B cell (primary cell): ENCODE measurements around the gene NPAT. TPM values are rescaled to one million over a fixed set of nuclear protein-coding genes. Genes with fewer than 3 reads are reported as not detected.
A peak's percentile ranks its signal among the peaks of the same experiment; 100 is the strongest.

Source experiments
- ATAC-seq: fragments of 200-7000 bp; cut with Tn5 transposase; one replicate; pipeline ENCODE4 v1.10.0; 2021; ENCODE audit warnings: low read depth, mild to moderate bottlenecking, moderate number of reproducible peaks, moderate library complexity
- CTCF ChIA-PET: fragments of 350-600 bp; sonication (Branson Sonifier 250); formaldehyde crosslinking; loops from one replicate; lab custom pipeline; 2021; ENCODE audit warnings: antibody characterized with exemption, inconsistent platforms; lab: Charles Lee
- POLR2A ChIA-PET: fragments of 350-600 bp; sonication (Branson Sonifier 250); formaldehyde crosslinking; loops from one replicate; lab custom pipeline; 2021; ENCODE audit warnings: antibody characterized with exemption; lab: Charles Lee
- DNase-seq: peaks from one replicate; pipeline ENCODE4 v3.0.0; 2013
- H2AFZ ChIP-seq: 2 replicates; pipeline ENCODE4 v1.6.1; 2012; ENCODE audit warnings: mild to moderate bottlenecking, low read depth, low read length; ENCODE audit not compliant: insufficient read depth, poor library complexity, severe bottlenecking
- H3K27ac ChIP-seq, 2 donors: 1 replicate in 1 of 2; 2 replicates in 1 of 2; pipeline ENCODE4 v1.5.1; 2012 to 2013; ENCODE audit warnings: low read length in 2 of 2, mild to moderate bottlenecking in 2 of 2, moderate library complexity in 1 of 2
- H3K27me3 ChIP-seq, 4 experiments: fragments of 200-600 bp in 1 of 4; sonication (generic) in 1 of 4; replicated peaks in 1 of 4; 1 replicate in 2 of 4; 2 replicates in 2 of 4; pipeline versions ENCODE4 v1.6.1 to v1.7.0; 2013 to 2016; ENCODE audit warnings: low read length in 3 of 4, mild to moderate bottlenecking in 2 of 4, mixed read lengths in 1 of 4, moderate library complexity in 1 of 4; ENCODE audit not compliant: insufficient read depth in 4 of 4, control insufficient read depth in 3 of 4; ENCODE audit errors: control extremely low read depth in 1 of 4
- H3K36me3 ChIP-seq, 2 experiments: replicated peaks in 1 of 2; 1 replicate in 1 of 2; 2 replicates in 1 of 2; pipeline versions ENCODE4 v1.6.1 to v1.7.1; 2013; ENCODE audit warnings: low read length in 1 of 2; ENCODE audit not compliant: insufficient read depth in 2 of 2, control insufficient read depth in 1 of 2; ENCODE audit errors: control extremely low read depth in 1 of 2, extremely low read depth in 1 of 2
- H3K4me1 ChIP-seq, 2 donors: fragments of 200-600 bp in 1 of 2; sonication (generic) in 1 of 2; 1 replicate in 1 of 2; 2 replicates in 1 of 2; pipeline versions ENCODE4 v1.5.1 to v1.6.1; 2013 to 2017; ENCODE audit warnings: low read length in 2 of 2; ENCODE audit not compliant: control insufficient read depth in 2 of 2, insufficient read depth in 2 of 2
- H3K4me2 ChIP-seq: replicated peaks from 2 replicates; pipeline ENCODE3; 2012; ENCODE audit warnings: mild to moderate bottlenecking, low read depth, low read length; ENCODE audit not compliant: poor library complexity, severe bottlenecking
- H3K4me3 ChIP-seq, 5 experiments: fragments of 200-600 bp in 1 of 5; sonication (generic) in 1 of 5; 1 replicate in 3 of 5; 2 replicates in 2 of 5; pipeline versions ENCODE4 v1.5.1 to v1.7.0; 2011 to 2016; ENCODE audit warnings: low read length in 4 of 5, mild to moderate bottlenecking in 4 of 5, low read depth in 2 of 5, control low read depth in 1 of 5, moderate library complexity in 1 of 5; ENCODE audit not compliant: insufficient read depth in 1 of 5; ENCODE audit errors: control extremely low read depth in 1 of 5, extremely low read depth in 1 of 5
- H3K79me2 ChIP-seq: fragments of 200-600 bp; sonication (generic); one replicate; pipeline ENCODE4 v1.6.0; 2016; ENCODE audit warnings: low read length; ENCODE audit not compliant: control insufficient read depth, insufficient read depth
- H3K9ac ChIP-seq: fragments of 200-600 bp; sonication (generic); 2 replicates; pipeline ENCODE4 v1.6.1; 2017; ENCODE audit warnings: mild to moderate bottlenecking, low read length, moderate library complexity
- H3K9me3 ChIP-seq, 3 donors: one replicate each; pipeline versions ENCODE4 v1.6.1 to v1.7.1; 2013; ENCODE audit warnings: low read length in 2 of 3; ENCODE audit not compliant: control insufficient read depth in 2 of 3, insufficient read depth in 1 of 3; ENCODE audit errors: control extremely low read depth in 1 of 3
- H4K20me1 ChIP-seq: 2 replicates; pipeline ENCODE4 v1.6.0; 2012; ENCODE audit warnings: mild to moderate bottlenecking, low read length; ENCODE audit not compliant: insufficient read depth, control insufficient read depth, poor library complexity, severe bottlenecking
- H3K27ac Mint-ChIP-seq: one replicate; pipeline ENCODE4 v1.8.0; 2021; ENCODE audit warnings: mixed read lengths
- H3K27me3 Mint-ChIP-seq: one replicate; pipeline ENCODE4 v1.8.0; 2021; ENCODE audit warnings: mixed read lengths
- H3K4me1 Mint-ChIP-seq: one replicate; pipeline ENCODE4 v1.8.0; 2021; ENCODE audit warnings: mixed read lengths
- H3K4me3 Mint-ChIP-seq: one replicate; pipeline ENCODE4 v1.8.0; 2021; ENCODE audit warnings: mixed read lengths
- H3K9me3 Mint-ChIP-seq: one replicate; pipeline ENCODE4 v1.8.0; 2022; ENCODE audit warnings: mixed read lengths; ENCODE audit not compliant: insufficient read depth
- EZH2 ChIP-seq: IDR thresholded peaks from 2 replicates; pipeline ENCODE4 v1.6.1; 2012; ENCODE audit warnings: borderline replicate concordance, low read depth, mild to moderate bottlenecking, moderate library complexity, low read length; ENCODE audit not compliant: insufficient read depth, poor library complexity, severe bottlenecking
- WGBS: methylation state at CpG from one replicate; pipeline ENCODE4 v1.1.5; 2013; ENCODE audit warnings: missing lambda C conversion rate; ENCODE audit not compliant: insufficient coverage; 5-methylcytosine and 5-hydroxymethylcytosine counted together
- intact Hi-C: fragments of 100-400 bp; cut with micrococcal nuclease; formaldehyde crosslinking; loops from one replicate; pipeline ENCODE4 v1.10.0; 2022
- polyA plus RNA-seq: library from polyadenylated mRNA; depleted of rRNA; stranded (reverse); fragments of >200 nt; gene quantifications from 2 replicates; pipeline ENCODE4 v1.2.3, GENCODE V29; 2012
- total RNA-seq, 2 donors: library from RNA; stranded (reverse); fragments of 120-200 nt in 1 of 2; gene quantifications; 1 replicate in 1 of 2; 2 replicates in 1 of 2; pipeline versions ENCODE4 v1.2.3 to v1.2.4, GENCODE V29; 2013 to 2022
- TF ChIP-seq, protein P1 (sequence below): fragments of 200-600 bp; IDR thresholded peaks from one replicate; pipeline ENCODE4 v1.8.0; 2022; ENCODE audit warnings: antibody characterized with exemption, mild to moderate bottlenecking

Gene NPAT
- total and polyA plus RNA-seq, 2 donors (not counting 1 experiment from before 2014, with no cell fraction given) = 8.8 to 51.7 TPM

DNA sequence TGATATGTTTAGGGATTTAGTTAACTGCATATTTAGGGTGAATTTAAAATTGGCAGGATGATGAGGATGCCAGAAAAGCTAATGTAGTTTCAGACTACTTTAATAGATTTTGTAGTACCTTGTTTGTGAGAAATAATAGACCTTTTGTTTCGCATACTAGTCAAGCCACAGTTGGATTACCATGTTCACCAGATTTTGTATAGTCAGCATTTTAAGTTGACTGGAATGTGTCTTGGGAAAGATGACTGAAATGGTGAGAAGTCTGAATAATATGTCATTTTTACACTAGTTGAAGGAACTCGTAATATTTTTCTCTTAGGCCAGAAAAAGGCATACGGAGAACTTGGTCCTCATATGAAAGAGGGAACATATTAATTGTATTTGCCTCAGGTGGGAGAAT, 23.9 kb upstream of the NPAT start:
- H3K9me3 Mint-ChIP-seq = no peaks in the 10 kb centered on the region
- CTCF ChIA-PET = interaction anchor here (0.6 kb wide), 1 partner anchor 259 kb away, joined by 3 read pairs; no protein-coding TSS in a partner anchor
- TF ChIP-seq, protein P1, sequence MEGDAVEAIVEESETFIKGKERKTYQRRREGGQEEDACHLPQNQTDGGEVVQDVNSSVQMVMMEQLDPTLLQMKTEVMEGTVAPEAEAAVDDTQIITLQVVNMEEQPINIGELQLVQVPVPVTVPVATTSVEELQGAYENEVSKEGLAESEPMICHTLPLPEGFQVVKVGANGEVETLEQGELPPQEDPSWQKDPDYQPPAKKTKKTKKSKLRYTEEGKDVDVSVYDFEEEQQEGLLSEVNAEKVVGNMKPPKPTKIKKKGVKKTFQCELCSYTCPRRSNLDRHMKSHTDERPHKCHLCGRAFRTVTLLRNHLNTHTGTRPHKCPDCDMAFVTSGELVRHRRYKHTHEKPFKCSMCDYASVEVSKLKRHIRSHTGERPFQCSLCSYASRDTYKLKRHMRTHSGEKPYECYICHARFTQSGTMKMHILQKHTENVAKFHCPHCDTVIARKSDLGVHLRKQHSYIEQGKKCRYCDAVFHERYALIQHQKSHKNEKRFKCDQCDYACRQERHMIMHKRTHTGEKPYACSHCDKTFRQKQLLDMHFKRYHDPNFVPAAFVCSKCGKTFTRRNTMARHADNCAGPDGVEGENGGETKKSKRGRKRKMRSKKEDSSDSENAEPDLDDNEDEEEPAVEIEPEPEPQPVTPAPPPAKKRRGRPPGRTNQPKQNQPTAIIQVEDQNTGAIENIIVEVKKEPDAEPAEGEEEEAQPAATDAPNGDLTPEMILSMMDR = no peak
- TF ChIP-seq EZH2 = no peak
- WGBS = 100% methylated on average over 1 of the region's 3 CpGs
- peaks cover 19 to 67% of the 10 kb centered on the region in 2 experiments for H3K36me3 ChIP-seq
- no peak overlapping the region for H2AFZ ChIP-seq
- H3K4me1 ChIP-seq = peaks cover 0 to 2% of the 10 kb centered on the region in 2 donors
- POLR2A ChIA-PET = interaction anchor here (0.7 kb wide), 1 partner anchor 10 kb away, joined by 7 read pairs; no protein-coding TSS in a partner anchor
- H3K27ac ChIP-seq = no peak overlapping the region
- no peaks in the 10 kb centered on the region for H3K27me3 ChIP-seq
- peaks cover 3% of the 10 kb centered on the region for H3K4me1 Mint-ChIP-seq
- no peaks in the 10 kb centered on the region for H3K9me3 ChIP-seq
- intact Hi-C loops = no loop called here
- H3K27me3 Mint-ChIP-seq = no peaks in the 10 kb centered on the region
- no peak overlapping the region for H3K9ac ChIP-seq
- ATAC-seq (no peak), DNase-seq (no peak)
- peaks cover 6% of the 10 kb centered on the region for H4K20me1 ChIP-seq
- H3K79me2 ChIP-seq = peaks cover 21% of the 10 kb centered on the region
- no peak overlapping the region for H3K27ac Mint-ChIP-seq
- no peak overlapping the region for H3K4me3 Mint-ChIP-seq
- H3K4me2 ChIP-seq = no peak overlapping the region
- H3K4me3 ChIP-seq = no peak overlapping the region

DNA sequence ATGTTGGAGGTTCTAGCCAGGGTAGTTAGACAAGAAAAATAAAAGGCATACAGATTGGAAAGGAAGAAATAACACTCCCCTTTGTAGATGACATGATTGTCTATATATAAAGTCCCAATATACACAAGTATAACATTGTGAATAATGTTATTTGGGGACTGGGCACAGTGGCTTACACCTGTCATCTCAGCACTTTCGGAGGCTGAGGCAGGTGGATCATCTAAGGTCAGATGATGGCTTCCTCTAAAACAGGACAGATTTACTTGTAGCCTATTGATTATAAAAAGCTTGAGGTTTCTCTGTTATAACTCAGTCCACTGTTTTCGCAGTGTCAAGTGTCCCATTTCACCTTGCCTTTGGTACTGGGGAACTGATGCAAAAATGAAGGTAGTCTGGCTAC, 20.0 kb upstream of the NPAT start:
- Histone ChIP-seq H3K27me3 (no peaks in the 10 kb centered on the region), H3K9me3 (no peaks in the 10 kb centered on the region), H2AFZ (no peak overlapping the region), H4K20me1 (peaks cover 14% of the 10 kb centered on the region), H3K27ac (no peak overlapping the region), H3K36me3 (peaks cover 13 to 59% of the 10 kb centered on the region in 2 experiments), H3K79me2 (peaks cover 45% of the 10 kb centered on the region), H3K9ac (no peak overlapping the region), H3K4me3 (no peak overlapping the region), H3K4me1 (peaks cover 6 to 24% of the 10 kb centered on the region in 2 donors), H3K4me2 (no peak overlapping the region)
- Mint-ChIP-seq H3K27me3 (no peaks in the 10 kb centered on the region), H3K4me3 (no peak overlapping the region), H3K27ac (peak overlapping the region; percentile 41), H3K4me1 (peaks cover 24% of the 10 kb centered on the region), H3K9me3 (no peaks in the 10 kb centered on the region)
- ATAC-seq (no peak), DNase-seq (no peak)
- ChIA-PET CTCF (no interaction called here), POLR2A (no interaction called here)
- intact Hi-C loops = no loop called here
- TF ChIP-seq, protein P1 = no peak
- no peak for TF ChIP-seq EZH2
- WGBS = no CpG with 5 or more reads among the region's 2 CpGs
